ENCODE data around the gene ALDH3A1.

Gene ALDH3A1

GRCh38 chr17:19780846-19781245 is 32.7 kb upstream of the ALDH3A1 start:
- DNase-seq (ENCODE audit: extremely low read depth, low read depth): no peak
- TF ChIP-seq CTCF (IDR thresholded peaks at IDR 0.05; ENCODE audit: low read depth, low read length, missing control alignments): no peak
- H3K4me3 ChIP-seq (replicated peaks; ENCODE audit: low read depth, low read length): no peak overlapping the region

GRCh38 chr17:19773534-19773933 is 25.4 kb upstream of the ALDH3A1 start:
- TF ChIP-seq CTCF (IDR thresholded peaks at IDR 0.05; ENCODE audit: low read depth, low read length, missing control alignments): no peak
- DNase-seq (ENCODE audit: extremely low read depth, low read depth): no peak
- H3K4me3 ChIP-seq (replicated peaks; ENCODE audit: low read depth, low read length): no peak overlapping the region

DNA sequence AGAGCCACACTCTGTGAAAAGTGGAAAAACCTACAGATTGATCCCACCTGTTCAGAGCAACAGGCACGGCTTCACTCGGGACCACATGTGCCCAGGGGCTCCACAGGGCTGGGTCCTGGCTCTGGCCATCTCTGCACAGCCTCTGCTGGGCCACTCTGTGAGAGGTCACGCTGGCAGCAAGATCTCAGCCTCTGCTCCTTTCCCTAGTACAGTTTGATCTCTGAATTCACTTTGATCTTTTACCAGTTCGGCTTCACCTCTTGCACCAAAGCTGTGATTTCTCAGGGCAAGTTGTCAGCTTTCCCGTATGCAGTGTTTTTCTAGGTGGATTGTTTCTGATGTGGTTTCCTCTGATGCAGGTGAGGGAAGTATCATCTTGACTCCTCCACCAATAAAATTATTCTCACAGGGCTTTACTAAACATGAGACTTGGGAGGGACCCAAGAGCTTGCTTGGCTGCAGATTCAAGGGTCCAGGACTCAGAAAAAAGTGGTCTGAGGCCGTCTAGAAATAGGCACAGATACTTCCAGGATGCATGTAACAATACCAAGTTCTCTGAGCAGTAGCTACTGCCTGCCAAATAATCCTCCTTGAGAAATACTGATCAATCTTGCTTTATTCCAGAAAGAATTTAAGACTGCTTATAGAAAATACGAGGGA is 24.0 kb upstream of the ALDH3A1 start:
- no peak for TF ChIP-seq CTCF (IDR thresholded peaks at IDR 0.05; ENCODE audit: low read depth, low read length, missing control alignments)
- no peak overlapping the region for H3K4me3 ChIP-seq (replicated peaks; ENCODE audit: low read depth, low read length)

GRCh38 chr17:19770985-19771735 is 23.1 kb upstream of the ALDH3A1 start:
- H3K4me3 ChIP-seq (replicated peaks; ENCODE audit: low read depth, low read length): no peak overlapping the region
- no peak for DNase-seq (ENCODE audit: extremely low read depth, low read depth)
- TF ChIP-seq CTCF (IDR thresholded peaks at IDR 0.05; ENCODE audit: low read depth, low read length, missing control alignments): no peak

More for the DNA sequence above, 24.0 kb upstream of the ALDH3A1 start:
- no peak for DNase-seq (ENCODE audit: extremely low read depth, low read depth)

- no peak for TF ChIP-seq CTCF (IDR thresholded peaks at IDR 0.05; ENCODE audit: low read depth, low read length, missing control alignments)
- H3K4me3 ChIP-seq (replicated peaks; ENCODE audit: low read depth, low read length): no peak overlapping the region
- peak; percentile 52 for DNase-seq (ENCODE audit: extremely low read depth, low read depth)
Measured at GRCh38 chr17:19769946-19770652, 22.0 kb upstream of the ALDH3A1 start.

DNA sequence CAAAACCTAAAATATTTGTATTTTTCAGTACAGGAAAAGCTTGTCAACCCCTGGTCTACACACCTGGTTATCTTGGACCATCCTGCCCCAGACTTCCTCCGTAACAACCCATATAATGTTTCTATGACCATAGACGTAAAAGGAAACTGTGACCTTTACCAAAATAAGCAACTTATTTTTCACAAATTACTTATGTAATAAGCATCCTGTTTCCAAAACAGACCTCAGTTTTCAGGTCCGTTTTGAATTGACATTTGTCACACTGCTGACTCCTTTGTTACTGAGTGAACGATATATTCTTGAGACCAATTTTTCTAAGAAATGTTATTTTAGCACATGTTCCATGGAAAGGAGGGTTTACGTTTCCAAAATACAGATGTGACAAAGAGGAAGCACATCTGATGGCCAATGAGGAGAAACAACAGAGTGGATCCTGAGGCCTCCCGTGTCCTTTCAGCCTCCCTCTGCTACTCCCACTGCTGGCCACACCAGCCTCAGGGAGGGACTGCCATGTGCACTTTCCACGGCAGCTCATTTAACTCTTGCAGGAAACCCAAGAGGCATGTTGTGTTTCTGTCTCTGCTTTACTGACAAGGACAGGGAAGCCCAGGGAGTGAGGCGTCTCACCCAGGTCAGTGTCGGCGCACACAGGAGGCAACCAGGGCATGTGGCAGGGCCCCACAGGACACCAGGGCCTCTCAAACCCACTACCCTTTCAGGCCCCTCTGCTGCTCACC is 20.1 kb upstream of the ALDH3A1 start:
- no peak for TF ChIP-seq CTCF (IDR thresholded peaks at IDR 0.05; ENCODE audit: low read depth, low read length, missing control alignments)
- no peak for DNase-seq (ENCODE audit: extremely low read depth, low read depth)
- no peak overlapping the region for H3K4me3 ChIP-seq (replicated peaks; ENCODE audit: low read depth, low read length)

All from HFF-Myc (cell line).